NCI-H1092 (cell line): ENCODE results near the gene DMP1.

Source experiments
- DNase-seq: peaks from one replicate; lab custom pipeline; 2025; lab: John Stamatoyannopoulos, UW

Gene DMP1

GRCh38 chr4:87649980-87650379, at the start of gene DMP1:
DMP1 (plus strand) TSS chr4:87650280; CDS start chr4:87656493, 6,213 bp downstream.
- no peak for DNase-seq

- DNase-seq, result no peak
Observed at GRCh38 chr4:87601361-87601760, 48.7 kb upstream of the DMP1 start.

DNA sequence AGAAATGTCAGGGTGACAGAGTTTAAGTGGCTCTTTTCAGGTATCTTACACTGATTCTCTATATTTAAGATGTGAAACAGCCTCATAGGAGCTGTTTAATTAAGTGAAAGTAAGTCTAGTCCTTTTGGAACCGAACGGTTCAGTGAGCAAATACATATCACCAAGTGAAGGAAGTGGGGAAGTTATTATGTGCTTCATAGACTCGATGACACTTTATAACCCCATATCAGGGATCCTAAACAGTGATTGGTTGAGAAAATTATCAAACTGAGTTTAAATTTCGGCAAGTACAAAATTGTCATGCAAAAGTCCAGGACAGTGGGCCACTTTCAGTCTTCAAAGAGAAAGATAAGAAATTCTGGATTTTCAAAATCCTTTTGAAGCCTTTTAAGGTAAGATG, 41.9 kb upstream of the DMP1 start, which contains the start of gene DSPP:
DSPP (plus strand) TSS at position 301 of the 400 bp plus-strand sequence. CDS start 2,380 bp downstream, outside the sequence.
- no peak for DNase-seq

- no peak for DNase-seq
Observed at GRCh38 chr4:87614292-87614890, 35.7 kb upstream of the DMP1 start.

DNA sequence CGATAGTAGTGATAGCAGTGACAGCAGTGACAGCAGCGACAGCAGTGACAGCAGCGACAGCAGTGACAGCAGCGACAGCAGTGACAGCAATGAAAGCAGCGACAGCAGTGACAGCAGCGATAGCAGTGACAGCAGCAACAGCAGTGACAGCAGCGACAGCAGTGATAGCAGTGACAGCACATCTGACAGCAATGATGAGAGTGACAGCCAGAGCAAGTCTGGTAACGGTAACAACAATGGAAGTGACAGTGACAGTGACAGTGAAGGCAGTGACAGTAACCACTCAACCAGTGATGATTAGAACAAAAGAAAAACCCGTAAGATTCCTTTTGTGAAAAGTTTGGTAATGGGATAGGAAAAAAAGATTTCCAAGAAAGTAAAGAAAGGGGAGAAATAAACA, 33.8 kb upstream of the DMP1 start:
- DNase-seq, result no peak

DNA sequence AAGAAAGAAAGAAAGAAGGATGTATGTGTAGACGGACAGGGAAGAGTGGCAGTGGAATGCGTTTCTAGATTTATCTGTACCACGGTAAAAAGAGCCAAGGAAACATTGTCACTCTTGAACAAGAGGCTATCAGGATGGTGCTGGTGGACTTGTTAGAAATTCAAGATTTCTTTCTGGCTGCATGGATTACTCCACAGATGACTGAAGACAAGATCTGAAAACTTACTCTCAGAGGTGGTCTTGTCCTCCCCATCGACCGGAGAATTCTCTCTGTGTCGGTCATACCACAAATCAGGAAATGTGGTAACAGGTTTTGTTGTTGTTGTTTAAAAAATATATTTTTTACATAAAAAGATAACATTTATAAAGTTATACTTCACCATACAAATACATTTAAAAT, 30.0 kb upstream of the DMP1 start:
- no peak for DNase-seq

GRCh38 chr4:87620491-87620890, 29.6 kb upstream of the DMP1 start:
- no peak for DNase-seq

- no peak for DNase-seq
Observed at GRCh38 chr4:87622303-87622702, 27.8 kb upstream of the DMP1 start.

- DNase-seq, result no peak
Observed at GRCh38 chr4:87624698-87625097, 25.4 kb upstream of the DMP1 start.

DNA sequence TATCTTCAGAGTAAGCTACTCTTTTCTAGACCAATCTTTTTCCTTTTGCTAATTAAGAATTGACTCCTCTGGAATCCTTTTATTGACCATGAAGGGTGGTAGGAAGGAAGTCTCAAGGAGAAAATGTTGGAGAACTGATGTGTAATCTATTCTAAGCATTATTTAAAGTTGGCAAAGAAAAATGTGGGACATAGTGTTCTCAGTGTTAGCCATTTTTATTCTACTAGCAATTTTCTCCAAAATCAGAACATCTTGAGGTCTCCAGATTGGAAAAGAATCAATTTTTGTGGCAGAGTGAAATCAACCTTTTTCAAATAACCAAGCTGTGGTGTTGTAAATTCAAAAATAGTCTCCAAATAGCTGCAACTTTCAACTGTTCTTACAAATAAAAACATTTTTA, 18.4 kb upstream of the DMP1 start:
- DNase-seq, result no peak

DNA sequence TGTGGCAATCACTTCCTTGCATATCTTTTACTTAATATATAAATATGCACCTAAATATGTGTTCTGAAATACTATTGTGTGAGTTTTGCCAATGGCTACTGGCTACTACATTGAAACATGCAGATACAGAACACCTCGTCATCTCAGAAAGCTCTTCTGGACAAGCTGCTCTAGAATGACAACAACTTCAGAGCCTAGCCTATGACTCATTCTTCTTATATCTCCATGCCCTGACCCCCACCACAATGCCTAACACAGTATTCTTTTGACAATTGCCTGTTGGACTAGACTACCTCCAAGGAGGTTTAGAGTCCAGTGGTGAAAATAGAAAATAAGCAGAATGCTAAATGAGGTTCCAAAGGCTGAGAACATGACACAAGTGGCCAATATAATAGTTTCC, 17.6 kb upstream of the DMP1 start:
- no peak for DNase-seq

DNA sequence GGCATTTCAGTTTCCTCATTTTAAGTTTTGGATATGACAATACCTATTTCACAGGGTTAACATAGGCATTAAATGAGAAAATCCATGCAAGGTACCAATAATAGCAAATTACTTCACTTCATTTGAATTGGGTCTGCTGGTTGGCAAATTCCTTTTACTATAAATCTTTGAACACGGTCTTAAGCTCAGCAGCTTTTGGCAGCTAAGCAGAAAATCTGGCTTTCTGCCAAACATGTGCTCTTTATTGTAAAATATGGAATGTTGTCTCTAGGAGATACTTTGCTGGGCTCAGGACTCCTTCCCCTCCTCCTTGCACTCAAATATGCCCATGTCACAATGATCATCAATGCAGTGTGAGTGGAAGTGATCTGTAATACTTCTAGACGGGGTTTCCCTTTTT, 16.8 kb upstream of the DMP1 start:
- peak; percentile 1 for DNase-seq

- DNase-seq, result no peak
Observed at GRCh38 chr4:87644286-87644685, 5.8 kb upstream of the DMP1 start.

DNA sequence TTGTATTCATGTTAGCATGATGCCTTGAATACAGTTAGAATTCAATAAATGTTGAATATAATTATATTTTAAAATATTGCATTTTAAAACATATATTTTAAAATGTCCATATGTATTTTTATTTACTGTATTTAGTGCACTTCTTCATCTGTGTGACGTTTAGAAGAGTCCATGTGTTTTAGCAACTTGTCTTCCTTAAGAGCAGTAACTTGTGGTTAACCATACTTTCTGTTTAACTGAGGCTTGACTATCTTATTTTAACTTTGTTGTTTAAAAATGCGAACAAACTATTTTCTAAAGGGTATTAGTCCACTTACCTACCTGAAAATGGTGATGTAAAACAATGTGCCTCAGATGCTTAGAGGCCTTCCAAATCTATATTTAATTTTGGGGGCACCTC, 858 bp downstream of the DMP1 start:
- no peak for DNase-seq

GRCh38 chr4:87651941-87652340, 1.9 kb downstream of the DMP1 start:
- DNase-seq, result no peak

- no peak for DNase-seq
Observed at GRCh38 chr4:87654487-87655044, 4.5 kb downstream of the DMP1 start.

DNA sequence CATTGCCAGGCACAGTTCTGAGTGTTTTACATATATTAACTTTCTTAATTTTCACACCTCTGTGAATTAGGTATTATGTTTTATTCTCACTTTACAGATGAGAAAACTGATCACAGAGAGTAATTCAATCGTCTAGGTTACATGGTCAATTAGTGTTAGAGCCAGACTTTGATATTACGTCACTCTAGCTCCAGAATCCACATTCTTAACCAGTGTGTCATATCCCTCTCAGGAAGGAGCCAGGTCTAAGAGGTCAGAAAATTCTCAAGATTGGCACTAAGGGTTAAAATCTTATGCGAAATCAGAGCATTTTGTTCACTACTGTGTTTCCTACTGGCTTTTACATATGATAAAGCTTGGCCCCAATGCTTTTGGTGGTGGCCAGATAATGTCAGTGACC, 7.4 kb downstream of the DMP1 start:
- DNase-seq, result no peak

GRCh38 chr4:87659247-87659931, 9.3 kb downstream of the DMP1 start:
- DNase-seq, result no peak

DNA sequence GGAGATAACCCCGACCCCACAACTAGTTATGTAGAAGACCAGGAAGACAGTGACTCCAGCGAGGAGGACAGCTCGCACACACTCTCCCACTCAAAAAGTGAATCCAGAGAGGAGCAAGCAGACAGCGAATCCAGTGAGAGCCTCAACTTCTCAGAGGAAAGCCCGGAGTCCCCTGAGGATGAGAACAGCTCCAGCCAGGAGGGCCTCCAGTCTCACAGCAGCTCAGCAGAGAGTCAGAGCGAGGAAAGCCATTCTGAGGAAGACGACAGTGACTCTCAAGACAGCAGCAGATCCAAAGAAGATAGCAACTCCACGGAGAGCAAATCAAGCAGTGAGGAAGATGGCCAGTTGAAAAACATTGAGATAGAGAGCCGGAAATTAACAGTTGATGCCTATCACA, 12.8 kb downstream of the DMP1 start:
- no peak for DNase-seq

GRCh38 chr4:87669373-87669772, 19.3 kb downstream of the DMP1 start:
- DNase-seq, result no peak

- no peak for DNase-seq
Observed at GRCh38 chr4:87677731-87678130, 27.7 kb downstream of the DMP1 start.

GRCh38 chr4:87679449-87680169, 29.5 kb downstream of the DMP1 start:
- DNase-seq, result peak; percentile 6

DNA sequence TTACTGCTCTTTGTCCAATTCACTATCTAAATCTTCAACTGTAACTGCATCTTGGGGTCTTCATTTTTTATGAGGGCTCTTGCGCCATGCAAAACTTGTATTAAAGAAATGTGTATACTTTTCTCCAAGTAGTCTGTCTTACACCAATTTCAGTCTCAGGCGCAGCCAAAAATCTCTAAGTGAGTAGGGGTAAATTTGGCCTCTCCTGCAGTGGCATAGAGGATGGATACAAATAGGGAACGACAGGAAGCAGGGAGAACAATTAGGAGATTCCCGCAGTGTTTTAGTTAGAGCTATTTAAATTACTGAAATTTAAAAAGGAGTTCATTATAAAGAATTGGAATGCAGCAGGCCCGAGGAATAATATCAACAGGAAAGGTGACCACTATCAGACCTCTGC, 30.2 kb downstream of the DMP1 start:
- DNase-seq, result no peak
